Stimulated activated memory B cell treated with anti-CD40 and anti-IgM and Interleukin-4, amounts not matched to agents 10 μg/mL and 1 μg/mL and 100 μg/mL, for 72 hours (primary cell): ENCODE data around the gene MCCD1.
"Not testable (repeated sequence)": the region's sequence is repeated elsewhere in the genome, so short reads cannot be mapped to it uniquely, and the experiment has no call there.

ENCODE experiments used
- ATAC-seq: fragments of 150-1000 bp; cut with Tn5 transposase; 2 replicates; pipeline ENCODE4 v1.10.0; 2021
- H3K27ac Mint-ChIP-seq: one replicate; pipeline ENCODE4 v1.8.0; 2022; ENCODE audit warnings: mild to moderate bottlenecking, mixed read lengths
- H3K27me3 Mint-ChIP-seq: one replicate; pipeline ENCODE4 v1.8.0; 2022; ENCODE audit warnings: mixed read lengths
- H3K36me3 Mint-ChIP-seq: one replicate; pipeline ENCODE4 v1.8.0; 2022; ENCODE audit warnings: mixed read lengths
- H3K4me1 Mint-ChIP-seq: one replicate; pipeline ENCODE4 v1.8.0; 2022; ENCODE audit warnings: mixed read lengths
- H3K4me3 Mint-ChIP-seq: one replicate; pipeline ENCODE4 v1.8.0; 2022; ENCODE audit warnings: mild to moderate bottlenecking, moderate library complexity, mixed read lengths
- H3K9me3 Mint-ChIP-seq: one replicate; pipeline ENCODE4 v1.8.0; 2022; ENCODE audit warnings: mixed read lengths

MCCD1 gene, protein sequence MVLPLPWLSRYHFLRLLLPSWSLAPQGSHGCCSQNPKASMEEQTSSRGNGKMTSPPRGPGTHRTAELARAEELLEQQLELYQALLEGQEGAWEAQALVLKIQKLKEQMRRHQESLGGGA

DNA sequence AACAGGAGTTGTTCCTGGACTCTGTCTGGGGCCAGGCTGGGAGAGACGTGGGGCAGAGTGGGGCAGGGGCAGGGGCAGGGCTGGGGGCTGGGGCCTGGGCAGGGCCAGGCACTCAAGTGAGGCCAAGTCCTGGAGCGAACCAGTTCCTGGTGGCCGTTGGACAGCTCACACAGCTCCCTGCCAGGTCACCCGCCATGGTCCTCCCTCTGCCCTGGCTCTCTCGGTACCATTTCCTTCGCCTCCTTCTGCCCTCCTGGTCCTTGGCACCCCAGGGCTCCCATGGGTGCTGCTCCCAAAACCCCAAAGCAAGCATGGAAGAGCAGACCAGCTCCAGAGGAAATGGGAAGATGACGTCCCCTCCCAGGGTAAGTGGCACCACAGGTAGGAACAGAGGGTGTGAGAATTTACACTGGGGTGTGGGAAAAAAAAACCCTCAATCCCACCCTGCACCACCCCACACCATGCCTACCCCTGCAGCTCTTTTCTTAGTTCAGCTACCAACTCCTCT is at the start of gene MCCD1:
Gene MCCD1, plus strand, starts transcription at position 142 of the 508 bp plus-strand sequence. Its CDS starts 53 bp downstream, at position 195.
- peak; percentile 45 for ATAC-seq
- Mint-ChIP-seq H3K27ac (peak within 1 kb of the TSS; percentile 40), H3K4me3 (no peak within 1 kb of the TSS), H3K4me1 (peaks cover 9% of the 10 kb centered on the region), H3K27me3 (no peaks in the 10 kb centered on the region), H3K36me3 (peaks cover 29% of the 10 kb centered on the region), H3K9me3 (no peaks in the 10 kb centered on the region)

DNA sequence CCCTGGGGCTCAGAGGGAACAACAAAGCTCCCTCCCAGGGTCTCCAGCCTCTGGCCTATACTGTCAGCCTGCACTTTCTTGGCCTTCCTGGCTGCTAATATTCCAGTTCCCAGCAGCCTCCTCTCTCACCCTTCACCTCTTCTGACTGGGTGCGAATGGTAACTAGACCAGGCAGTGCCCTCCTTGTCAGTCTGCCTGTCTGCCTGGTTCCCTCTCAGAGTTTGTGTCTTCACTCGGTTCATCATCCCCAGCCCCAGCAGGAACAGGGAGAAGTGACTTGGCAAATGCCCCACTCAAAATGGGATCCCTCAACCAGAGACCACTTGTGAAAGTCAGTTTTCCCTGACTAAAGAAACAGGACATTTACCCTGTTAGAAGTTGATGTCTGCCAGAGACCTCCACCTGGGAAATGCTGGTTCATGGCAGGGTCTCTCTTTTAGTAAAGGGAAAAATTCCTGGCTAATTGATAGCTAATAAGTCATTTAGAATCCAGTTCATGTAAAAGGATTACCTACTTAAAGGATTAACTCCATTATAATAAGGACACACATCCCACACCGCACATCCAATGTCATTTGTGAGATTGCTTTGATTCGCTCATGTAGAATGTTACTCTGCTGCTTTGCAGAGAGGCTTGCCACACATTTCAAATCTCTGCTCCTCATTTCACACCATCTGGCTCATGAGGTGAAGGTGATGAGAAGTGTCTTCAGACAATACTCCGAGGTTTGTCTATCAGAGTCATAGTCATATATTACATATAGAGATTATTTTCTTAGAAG is 49.4 kb upstream of the MCCD1 start:
- Mint-ChIP-seq H3K4me1 (peaks cover 52% of the 10 kb centered on the region), H3K27me3 (no peaks in the 10 kb centered on the region), H3K36me3 (peaks cover under 1% of the 10 kb centered on the region), H3K27ac (no peak overlapping the region), H3K4me3 (no peak overlapping the region), H3K9me3 (no peaks in the 10 kb centered on the region)
- ATAC-seq, result no peak

DNA sequence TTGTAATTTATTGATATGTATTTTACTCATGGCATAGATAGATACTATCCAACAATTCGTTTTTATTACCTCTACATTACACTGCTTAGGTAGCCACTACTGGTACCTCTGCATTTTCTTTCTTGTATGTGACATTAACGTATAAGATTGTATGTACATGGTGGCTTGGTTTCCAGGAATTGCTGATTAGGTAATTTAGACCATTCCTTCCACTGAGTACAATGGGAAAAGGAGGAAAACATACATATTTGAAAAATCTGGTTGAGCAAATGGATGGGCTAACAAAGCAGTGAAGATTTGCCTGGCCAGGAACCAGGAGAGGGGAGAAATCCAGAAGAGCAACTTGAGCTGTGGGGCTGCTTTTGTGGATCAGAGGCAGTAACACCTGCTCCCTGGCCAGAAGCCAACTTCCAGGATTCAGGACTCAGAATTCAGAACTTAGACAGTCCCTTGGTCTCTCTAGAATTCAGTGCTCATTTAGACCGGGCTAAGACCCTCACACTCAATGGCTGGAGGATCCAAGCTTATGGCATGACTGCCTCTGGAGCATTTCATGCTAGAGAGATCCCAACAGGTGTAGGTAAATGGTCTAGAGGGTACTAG is 48.7 kb upstream of the MCCD1 start:
- Mint-ChIP-seq H3K27me3 (no peaks in the 10 kb centered on the region), H3K27ac (no peak overlapping the region), H3K4me3 (no peak overlapping the region), H3K9me3 (no peaks in the 10 kb centered on the region), H3K4me1 (peaks cover 45% of the 10 kb centered on the region), H3K36me3 (no peaks in the 10 kb centered on the region)
- ATAC-seq, result no peak

DNA sequence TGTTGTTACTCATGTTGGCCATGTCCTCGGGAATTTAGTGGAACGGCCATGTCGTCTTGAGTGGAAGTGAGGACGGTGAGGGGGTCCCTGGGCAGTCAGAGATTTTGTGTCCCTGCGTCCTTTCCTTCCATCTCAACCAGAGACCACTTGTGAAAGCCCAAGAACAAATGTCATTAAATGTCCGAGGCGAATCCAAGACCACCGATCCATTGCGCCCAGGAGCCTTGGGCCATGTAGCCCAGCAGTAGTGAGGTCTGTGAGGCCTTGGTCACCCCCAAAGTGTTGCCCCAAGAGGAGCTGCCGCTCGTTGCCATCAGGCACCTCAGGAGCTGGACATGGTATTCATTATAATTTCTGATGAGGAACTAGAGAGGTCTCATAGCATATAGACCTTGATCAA is 48.2 kb upstream of the MCCD1 start:
- Mint-ChIP-seq H3K4me1 (peaks cover 40% of the 10 kb centered on the region), H3K4me3 (no peak overlapping the region), H3K36me3 (no peaks in the 10 kb centered on the region), H3K27ac (no peak overlapping the region), H3K27me3 (no peaks in the 10 kb centered on the region), H3K9me3 (no peaks in the 10 kb centered on the region)
- ATAC-seq, result no peak

DNA sequence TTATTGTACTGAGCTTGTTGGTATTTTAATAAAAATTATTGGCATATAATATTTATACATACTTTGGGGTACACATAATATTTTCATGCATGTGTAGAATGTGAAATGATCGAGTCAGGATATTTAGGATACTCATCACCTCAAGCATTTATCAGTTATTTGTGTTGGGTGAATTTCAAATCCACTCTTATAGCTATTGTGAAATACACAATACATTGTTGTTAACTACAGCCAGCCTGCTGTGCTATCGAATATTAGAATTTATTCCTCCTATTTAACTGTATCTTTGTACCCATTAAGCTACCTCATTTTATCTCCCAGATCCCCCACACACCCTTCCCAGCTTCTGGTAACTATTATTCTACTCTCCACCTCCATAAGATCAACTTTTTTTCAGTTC is 45.4 kb upstream of the MCCD1 start:
- ATAC-seq, result no peak
- H3K4me3 Mint-ChIP-seq, result no peak overlapping the region
- H3K36me3 Mint-ChIP-seq, result no peaks in the 10 kb centered on the region
- H3K27me3 Mint-ChIP-seq, result no peaks in the 10 kb centered on the region
- H3K9me3 Mint-ChIP-seq, result no peaks in the 10 kb centered on the region
- no peak overlapping the region for H3K27ac Mint-ChIP-seq
- H3K4me1 Mint-ChIP-seq, result peaks cover 27% of the 10 kb centered on the region

DNA sequence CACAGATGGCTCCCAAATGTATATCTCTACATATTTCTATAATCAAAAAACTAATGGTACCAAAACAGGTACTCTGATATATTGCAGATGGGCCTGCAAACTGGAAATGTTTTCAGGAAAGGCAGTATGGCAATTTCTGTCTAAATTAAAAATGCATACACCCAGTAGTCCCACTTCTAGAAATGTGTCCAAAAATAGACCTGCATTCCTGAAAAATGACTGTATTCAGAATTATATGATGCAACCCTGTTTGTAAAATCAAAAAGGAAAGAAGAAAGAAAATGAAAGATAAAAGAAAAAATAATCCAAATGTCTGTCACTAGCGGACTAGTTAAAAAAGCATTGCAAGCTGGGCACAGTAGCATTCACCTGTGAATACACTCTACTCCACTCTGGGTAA is 43.7 kb upstream of the MCCD1 start:
- ATAC-seq, result no peak
- Mint-ChIP-seq H3K36me3 (no peaks in the 10 kb centered on the region), H3K27ac (no peak overlapping the region), H3K4me3 (no peak overlapping the region), H3K27me3 (no peaks in the 10 kb centered on the region), H3K9me3 (no peaks in the 10 kb centered on the region), H3K4me1 (peaks cover 18% of the 10 kb centered on the region)

DNA sequence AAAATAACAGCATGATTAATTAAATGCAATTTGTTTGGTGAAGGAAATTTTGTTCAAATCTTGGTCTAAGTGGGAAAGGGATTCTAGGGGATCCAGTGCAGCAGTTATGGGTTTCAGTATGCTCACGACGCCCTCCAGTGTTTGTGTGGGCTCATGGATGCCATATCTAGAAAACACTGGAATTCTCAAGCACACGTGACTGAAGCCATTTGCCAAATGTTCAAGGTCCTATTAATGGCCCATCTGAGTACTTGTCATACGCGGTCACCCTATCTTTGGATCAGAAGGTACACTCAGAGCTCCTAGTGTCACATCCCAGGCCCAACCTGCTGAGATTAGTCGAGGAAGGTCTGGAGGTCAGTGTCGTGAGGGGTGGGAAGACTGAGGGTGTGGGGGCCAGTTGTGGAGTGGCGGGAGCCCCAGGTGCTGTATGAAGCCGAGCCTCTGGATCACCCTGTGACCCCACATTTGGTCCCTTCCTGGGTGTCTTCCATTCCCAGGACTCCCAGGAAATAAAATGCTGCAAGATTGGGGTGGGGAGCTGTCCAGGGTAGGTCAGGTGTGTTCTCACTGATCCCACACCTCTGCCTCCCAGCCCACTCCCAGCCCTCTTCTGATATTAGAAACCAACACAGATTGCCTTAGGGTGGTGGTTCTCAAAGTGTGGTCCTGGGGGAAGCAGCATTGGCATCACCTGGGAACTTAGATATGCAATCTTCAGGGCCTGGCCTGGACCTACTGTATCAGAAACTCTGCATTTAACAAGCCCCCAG is 42.5 kb upstream of the MCCD1 start:
- not testable (repeated sequence) for ATAC-seq, H3K36me3 Mint-ChIP-seq, H3K4me3 Mint-ChIP-seq, H3K9me3 Mint-ChIP-seq, H3K27me3 Mint-ChIP-seq
- peak overlapping the region; percentile 67 for H3K27ac Mint-ChIP-seq
- peaks cover 19% of the 10 kb centered on the region for H3K4me1 Mint-ChIP-seq

DNA sequence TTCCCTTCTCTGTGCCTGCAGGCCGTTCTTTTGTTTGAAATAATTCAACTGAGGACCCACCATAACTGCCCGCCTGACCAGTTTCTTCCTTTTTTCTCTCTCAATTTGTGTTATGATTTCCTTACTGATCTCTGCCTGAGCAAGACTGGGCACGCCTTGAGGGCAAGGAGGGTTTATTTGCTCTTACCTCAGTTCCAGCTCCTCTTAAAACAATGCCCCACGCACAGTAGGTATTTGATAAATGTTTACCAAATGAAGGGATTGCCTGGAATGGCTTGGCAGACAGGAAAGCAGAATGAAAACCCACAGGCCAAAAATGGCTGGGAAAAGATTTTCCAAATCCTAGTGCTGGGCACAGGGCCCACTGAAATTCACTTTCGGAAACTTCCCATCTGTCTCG is 41.1 kb upstream of the MCCD1 start:
- not testable (repeated sequence) for H3K36me3 Mint-ChIP-seq, H3K4me3 Mint-ChIP-seq, H3K27ac Mint-ChIP-seq, ATAC-seq, H3K27me3 Mint-ChIP-seq, H3K9me3 Mint-ChIP-seq
- peaks cover 19% of the 10 kb centered on the region for H3K4me1 Mint-ChIP-seq

DNA sequence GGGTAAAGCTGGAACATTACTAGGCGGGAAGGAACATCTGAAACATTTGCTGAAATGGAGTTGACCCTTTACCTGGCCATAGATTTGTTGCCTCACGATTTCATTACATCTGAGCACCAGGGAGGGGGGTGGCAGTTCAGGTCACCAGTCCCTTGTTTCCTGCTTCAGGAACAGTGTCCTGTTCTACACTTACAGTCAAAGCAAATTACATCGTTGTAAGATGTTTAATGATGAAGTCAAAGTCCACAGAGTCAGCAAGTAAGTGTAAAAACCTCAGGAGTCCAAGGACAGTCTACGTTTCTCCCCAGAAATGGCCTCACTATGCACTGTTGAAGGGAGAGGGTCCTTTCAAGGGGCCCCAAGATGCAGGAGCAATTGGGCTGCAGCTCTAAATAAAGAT is 39.7 kb upstream of the MCCD1 start:
- ATAC-seq, result no peak
- H3K36me3 Mint-ChIP-seq, result no peaks in the 10 kb centered on the region
- H3K9me3 Mint-ChIP-seq, result no peaks in the 10 kb centered on the region
- peaks cover 26% of the 10 kb centered on the region for H3K4me1 Mint-ChIP-seq
- H3K4me3 Mint-ChIP-seq, result no peak overlapping the region
- no peak overlapping the region for H3K27ac Mint-ChIP-seq
- H3K27me3 Mint-ChIP-seq, result no peaks in the 10 kb centered on the region

DNA sequence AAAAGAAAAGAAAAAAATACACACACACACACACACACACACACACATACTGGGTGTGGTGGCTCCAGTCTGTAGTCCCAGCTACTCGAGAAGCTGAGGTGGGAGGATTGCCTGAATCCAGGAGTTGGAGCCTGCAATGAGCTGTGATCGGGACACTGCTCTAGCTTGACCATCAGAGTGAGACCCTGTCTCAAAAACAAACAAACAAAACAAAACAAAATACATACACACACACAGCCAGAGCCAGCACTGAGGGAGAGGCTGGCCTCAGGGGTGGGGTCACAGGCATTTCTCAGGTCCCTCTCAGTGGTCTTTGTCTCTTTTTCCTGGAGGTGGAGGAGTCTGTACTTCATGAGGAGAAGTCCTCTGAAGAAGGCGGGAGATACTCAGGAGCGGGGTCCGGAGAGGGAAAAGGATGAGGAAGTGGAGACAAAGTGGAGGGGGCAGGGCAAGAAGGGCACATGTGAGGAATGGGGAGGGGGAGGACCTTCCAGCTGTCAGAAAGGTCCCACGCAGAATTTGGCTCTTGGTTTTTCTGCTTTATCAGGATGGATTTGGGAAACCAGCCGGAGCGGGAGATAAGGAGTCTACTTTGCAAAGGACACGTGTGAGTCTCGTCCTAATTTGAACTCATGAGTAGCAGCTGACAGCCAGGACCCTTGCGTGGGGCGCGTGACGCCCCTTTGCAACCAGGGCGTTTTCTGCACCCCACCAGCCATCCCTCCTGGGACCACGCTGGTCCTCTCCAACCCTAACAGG is 38.5 kb upstream of the MCCD1 start:
- Mint-ChIP-seq H3K9me3 (no peaks in the 10 kb centered on the region), H3K4me1 (peaks cover 29% of the 10 kb centered on the region), H3K36me3 (no peaks in the 10 kb centered on the region), H3K27me3 (no peaks in the 10 kb centered on the region), H3K27ac (no peak overlapping the region), H3K4me3 (peak overlapping the region; percentile 56)
- no peak for ATAC-seq

DNA sequence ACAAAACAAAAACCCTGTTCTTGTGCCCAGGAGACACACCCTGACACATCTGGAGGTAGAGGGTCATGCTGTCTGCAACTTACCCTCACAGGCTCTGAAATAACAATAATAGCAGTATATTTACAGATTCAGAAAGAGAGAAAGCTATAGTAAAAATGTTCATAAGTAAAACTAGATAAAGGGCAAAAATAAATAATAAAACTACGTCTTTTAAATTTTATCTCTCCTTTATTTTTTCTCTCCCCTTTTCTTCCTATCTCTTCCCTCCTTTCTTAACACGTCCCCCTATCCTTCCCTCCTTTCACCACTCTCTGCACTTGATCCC is 35.2 kb upstream of the MCCD1 start:
- H3K4me1 Mint-ChIP-seq, result peaks cover 43% of the 10 kb centered on the region
- not testable (repeated sequence) for H3K36me3 Mint-ChIP-seq, H3K27me3 Mint-ChIP-seq, H3K9me3 Mint-ChIP-seq, ATAC-seq
- peak overlapping the region; percentile 95 for H3K27ac Mint-ChIP-seq
- peak overlapping the region; percentile 76 for H3K4me3 Mint-ChIP-seq

DNA sequence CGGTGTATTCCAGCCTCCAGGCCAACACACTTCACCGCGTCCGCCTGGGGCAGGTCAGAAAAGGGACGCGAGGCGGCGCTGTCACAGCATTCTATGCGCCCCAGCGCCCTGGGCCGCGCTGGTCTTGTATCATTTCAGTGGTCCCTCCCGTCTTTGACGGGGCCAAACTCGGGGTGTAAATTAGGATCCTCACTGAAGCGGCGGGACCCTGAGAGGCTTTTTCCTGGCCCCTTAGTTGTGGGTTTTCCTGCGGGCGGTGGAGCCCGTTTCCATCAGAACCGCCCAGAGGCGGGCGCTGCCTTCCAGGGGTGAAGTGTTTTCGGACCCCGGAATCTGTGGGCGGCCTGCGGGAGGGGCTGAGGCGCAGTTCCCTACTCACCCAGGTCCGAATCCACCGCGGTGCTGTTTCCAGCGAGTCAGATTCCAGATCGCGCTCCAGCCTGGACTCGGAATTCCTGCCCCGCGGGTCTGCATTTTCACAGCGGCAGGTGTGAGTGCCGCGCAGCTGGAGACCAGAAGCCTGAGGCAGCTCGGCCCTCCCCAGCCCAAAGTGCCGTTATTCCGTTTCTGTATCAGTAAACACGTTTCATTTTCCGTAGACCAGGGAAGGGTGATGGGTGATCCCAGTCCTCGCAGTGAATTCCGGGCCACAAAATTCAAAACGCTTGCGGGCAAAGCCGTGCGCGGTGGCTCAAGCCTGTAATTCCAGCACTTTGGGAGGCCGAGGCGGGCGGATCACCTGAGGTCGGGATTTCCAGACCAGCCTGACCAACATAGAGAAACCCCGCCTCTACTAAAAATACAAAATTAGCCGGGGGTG is 34.7 kb upstream of the MCCD1 start:
- Mint-ChIP-seq H3K4me1 (peaks cover 49% of the 10 kb centered on the region), H3K4me3 (peak overlapping the region; percentile 76), H3K27ac (peak overlapping the region; percentile 95), H3K27me3 (no peaks in the 10 kb centered on the region), H3K9me3 (no peaks in the 10 kb centered on the region), H3K36me3 (no peaks in the 10 kb centered on the region)
- ATAC-seq, result peak; percentile 79

DNA sequence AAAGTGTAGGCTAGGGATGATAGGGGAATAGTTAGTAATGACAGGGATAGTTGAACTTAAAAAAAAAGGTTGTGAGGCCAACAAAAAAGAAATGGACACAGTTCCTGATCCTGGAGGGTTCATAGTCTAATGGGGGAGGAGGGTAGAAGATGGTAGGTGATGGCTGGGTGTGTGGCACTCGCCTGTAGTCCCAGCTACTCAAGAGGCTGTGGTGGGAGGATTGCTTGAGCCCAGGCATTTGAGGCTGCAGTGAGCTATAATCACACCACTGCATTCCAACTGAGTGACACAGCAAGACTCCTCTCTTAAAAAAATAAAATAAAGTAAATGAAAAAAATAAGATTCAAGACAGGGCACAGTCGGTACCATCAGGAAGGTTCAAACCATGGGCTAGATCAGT is 33.2 kb upstream of the MCCD1 start:
- ATAC-seq, result no peak
- peaks cover 57% of the 10 kb centered on the region for H3K4me1 Mint-ChIP-seq
- no peaks in the 10 kb centered on the region for H3K27me3 Mint-ChIP-seq
- H3K4me3 Mint-ChIP-seq, result peak overlapping the region; percentile 76
- no peaks in the 10 kb centered on the region for H3K9me3 Mint-ChIP-seq
- H3K27ac Mint-ChIP-seq, result peak overlapping the region; percentile 95
- no peaks in the 10 kb centered on the region for H3K36me3 Mint-ChIP-seq

DNA sequence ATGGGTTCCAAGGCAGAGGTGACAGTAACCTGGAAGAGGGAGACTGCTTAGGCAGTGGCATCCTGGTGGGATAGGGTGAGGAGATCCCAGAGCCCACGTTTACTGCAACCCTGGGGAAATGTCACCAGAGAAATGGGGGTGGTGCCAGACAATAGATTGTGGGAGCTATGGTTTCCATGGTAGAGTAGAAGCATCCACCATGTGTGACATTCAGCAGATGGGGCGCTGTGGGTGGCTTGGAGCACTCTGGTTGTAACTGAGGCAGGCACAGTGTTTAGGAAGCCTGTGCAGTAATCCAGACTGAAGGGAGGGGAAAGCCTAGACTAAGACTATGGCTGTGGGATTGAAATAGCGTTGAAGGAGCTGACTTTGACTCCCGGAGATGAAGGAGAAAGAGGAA is 31.9 kb upstream of the MCCD1 start:
- peak overlapping the region; percentile 75 for H3K4me3 Mint-ChIP-seq
- H3K36me3 Mint-ChIP-seq, H3K27me3 Mint-ChIP-seq, H3K9me3 Mint-ChIP-seq, ATAC-seq: not testable (repeated sequence)
- H3K27ac Mint-ChIP-seq, result peak overlapping the region; percentile 54
- peaks cover 70% of the 10 kb centered on the region for H3K4me1 Mint-ChIP-seq
